ENCODE results near the gene GLIS1.

The GLIS1 gene

DNA sequence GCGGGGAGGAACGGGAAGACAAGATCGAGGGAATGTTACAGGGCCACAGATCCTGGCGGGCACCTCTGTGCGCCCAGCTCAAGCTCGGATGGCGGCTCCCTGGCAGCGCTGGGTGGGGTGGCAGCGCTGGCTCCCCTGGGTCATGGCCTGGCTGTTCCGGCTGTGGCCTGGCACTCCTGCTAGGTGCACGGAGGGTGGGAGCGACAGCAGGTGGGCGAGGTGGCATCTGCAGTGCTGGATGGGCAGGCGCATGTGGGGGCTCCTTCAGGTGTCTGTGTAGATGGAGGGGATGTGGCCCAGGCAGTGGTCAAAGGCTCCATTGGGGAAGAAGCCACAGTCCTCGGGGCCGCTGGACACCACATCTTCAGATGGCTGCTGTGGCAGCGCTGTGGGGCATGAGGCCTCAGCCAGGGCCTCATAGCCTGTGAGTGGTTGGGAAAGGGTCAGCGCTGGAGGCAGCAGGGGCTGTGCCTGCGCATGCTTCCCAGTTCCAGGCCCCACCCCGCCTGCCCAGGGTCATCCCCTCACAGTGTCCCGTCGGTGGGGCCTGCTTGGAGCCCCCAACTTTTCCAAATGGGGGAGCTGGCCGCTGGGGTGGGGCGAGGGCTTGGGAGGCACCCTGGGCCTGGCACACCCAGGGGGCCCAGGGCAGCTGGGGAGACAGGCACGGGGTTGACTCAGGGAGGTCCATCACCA lies 232.5 kb downstream of the GLIS1 start:
- no peak for DNase-seq

DNA sequence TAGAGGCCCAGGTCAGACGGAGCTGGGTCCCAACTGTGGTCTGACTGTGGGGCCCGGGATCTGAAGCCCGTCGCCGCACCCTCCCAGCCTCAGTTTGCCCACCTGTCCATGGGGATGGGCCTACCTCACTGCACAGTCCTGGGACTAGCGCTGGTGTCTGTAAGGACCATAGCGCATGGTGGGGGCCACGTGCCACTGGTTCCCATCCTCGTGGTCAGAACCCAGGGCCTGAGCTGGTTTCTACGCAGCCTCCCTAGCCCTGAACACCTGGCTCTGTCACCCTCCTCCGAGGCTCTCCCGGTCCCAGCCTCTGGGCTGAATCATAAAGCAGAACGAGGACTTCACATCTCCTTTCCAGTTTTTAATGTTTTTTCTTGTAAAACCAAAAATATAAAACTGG lies 233.1 kb downstream of the GLIS1 start:
- no peak for DNase-seq

DNA sequence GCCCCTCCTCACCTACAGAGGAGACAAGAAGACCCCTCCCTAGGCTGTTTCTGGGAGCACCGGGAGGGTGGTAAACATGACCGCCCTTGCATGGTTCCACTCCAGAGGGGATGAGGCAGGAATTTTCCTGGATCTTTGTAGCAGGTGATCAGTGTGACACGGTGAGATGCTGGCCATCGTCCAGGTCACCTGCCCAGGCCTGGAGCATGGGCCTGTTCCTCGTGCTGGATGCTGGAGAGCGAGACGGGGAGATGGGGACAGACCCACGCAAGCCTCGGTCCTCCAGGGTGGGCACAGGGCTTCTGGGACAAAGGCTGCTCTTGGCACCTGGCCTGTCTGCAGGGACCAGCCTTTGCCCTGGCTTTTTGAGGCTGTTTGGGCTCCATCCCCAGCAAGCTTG lies 233.6 kb downstream of the GLIS1 start:
- DNase-seq, result no peak

DNA sequence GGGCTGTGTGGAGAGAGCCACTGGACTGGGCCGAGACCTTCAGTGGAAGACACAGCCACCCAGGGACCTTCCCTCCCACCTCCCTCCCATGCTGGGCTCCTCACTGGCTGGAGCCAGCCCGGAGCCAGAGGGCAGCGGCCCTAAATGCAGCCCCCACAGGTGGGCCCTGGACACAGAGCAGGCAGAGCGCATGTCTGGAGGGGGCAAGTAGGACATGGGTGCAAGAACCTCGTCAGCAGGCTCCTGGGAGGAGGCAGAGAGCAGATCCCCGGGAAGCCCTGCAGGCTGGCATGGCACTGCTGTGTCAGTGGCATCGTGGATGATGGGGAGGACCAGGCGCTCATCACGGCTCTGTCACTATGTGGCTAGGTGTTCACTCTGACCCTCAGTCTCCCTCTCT lies 234.1 kb downstream of the GLIS1 start:
- no peak for DNase-seq

DNA sequence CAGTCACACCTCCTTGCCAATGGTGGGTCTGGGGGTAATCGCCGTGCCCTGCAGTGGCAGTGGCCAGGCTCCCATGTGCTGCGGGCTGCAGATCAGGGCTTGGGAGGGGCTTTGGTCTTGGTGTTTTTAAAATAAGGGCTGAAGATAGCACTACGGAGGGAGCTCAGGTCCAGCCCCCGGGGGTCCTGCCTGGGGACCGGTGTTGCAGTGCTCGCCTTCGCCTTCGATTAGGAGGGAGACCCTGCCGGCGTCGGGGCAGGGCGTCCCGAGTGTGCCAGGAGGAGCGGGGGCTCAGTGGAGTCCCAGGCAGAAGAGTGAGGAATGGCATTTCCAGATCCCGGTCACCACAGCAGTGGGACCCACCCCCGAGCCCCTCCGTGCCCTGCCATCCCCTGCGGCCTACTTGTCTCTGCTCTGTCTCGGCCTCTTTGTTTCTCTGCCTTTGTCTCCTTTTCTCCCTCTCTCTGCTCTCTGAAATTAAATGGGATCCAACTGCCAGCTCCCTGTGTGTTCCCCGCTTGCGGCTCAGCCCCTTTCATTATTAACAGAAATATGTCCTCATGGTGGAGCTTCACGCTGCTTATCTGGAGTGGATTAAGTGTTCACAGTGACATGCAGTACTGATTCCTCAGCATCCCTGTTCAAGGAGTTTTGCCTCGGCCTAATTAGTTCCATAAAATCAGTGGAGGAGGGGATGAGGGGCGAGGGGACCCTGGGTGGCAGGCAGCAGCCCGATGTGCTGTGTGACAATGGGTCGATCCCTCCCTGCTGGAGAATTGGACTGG lies 235.3 kb downstream of the GLIS1 start:
- DNase-seq, result no peak

DNA sequence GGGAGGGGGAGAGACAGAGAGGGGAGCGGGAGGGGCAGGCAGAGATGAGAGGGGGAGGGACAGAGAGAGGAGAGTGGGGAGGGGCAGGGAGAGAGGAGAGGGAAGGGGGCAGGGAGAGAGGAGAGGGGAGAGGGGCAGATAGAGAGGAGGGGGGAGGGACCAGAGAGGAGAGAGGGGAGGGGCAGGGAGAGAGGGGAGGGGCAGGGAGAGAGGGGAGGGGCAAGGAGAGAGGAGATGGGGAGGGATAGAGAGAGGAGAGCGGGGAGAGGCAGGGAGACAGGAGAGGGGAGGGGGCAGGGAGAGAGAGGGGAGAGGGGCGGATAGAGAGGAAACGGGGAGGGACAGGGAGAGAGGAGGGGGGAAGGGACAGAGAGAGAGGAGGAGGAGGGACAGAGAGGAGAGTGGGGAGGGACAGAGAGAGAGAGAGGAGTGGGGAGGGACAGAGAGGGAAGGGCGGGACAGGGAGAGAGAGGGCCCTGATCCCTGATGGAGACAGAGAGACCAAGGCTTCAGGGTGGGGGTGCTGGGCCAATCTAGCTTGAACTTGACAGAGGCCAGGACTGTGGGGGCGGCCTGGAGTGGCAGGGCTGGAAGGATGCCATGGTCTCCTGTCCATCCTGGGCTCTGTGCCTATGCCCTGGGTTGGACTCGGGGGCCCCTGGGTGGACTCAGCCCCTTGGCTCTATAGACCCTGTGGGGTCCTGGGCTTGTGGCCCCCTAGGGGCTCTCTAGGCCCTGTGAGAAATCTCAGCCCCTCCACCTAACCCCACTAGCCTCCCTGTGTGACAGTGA lies 236.1 kb downstream of the GLIS1 start:
- DNase-seq, result no peak

DNA sequence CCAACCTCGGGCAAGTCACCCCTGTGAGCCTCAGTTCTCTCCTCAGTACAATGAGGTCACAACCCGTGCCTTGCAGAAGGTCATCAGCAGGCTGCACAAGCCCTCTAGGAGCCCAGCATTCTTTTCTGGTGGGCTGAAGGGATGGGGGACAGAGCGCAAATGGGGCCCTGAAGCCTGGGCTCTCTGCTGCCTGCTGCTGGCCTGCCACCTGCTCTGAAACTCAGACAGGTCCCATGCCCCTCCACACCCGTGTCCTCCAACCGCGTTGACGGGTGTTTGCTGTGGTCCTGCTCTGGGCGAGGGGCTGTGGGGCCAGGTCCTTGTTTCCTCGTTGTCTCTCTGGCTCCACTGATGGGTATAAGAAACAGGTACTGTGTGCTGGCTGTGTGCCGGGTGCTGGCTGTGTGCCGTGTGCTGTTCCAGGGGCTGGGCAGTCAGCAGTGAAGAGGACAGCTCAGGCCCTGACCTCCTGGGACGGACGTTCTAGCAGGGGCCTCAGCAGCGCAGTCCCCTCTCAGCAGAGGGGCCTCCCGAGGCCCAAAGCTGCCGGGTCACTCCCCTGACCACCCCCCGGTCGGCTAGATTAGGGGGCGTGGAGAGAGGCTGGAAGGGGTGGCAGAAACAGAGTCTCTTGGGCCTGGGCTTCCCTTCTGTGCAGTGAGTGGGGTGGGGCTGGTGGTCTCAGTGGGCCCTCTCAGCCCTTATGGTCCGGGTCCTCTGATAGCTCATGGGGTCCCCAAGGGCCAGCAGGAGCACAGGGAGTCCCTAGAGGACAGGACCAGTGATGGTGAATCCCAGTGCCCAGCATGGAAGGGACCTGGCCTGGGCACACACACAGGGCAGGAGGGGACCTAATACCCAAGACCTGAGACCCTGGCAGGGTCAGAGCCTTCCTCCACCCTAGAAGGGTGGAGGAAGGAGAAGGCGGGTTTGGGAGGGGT lies 237.6 kb downstream of the GLIS1 start:
- DNase-seq, result no peak

DNA sequence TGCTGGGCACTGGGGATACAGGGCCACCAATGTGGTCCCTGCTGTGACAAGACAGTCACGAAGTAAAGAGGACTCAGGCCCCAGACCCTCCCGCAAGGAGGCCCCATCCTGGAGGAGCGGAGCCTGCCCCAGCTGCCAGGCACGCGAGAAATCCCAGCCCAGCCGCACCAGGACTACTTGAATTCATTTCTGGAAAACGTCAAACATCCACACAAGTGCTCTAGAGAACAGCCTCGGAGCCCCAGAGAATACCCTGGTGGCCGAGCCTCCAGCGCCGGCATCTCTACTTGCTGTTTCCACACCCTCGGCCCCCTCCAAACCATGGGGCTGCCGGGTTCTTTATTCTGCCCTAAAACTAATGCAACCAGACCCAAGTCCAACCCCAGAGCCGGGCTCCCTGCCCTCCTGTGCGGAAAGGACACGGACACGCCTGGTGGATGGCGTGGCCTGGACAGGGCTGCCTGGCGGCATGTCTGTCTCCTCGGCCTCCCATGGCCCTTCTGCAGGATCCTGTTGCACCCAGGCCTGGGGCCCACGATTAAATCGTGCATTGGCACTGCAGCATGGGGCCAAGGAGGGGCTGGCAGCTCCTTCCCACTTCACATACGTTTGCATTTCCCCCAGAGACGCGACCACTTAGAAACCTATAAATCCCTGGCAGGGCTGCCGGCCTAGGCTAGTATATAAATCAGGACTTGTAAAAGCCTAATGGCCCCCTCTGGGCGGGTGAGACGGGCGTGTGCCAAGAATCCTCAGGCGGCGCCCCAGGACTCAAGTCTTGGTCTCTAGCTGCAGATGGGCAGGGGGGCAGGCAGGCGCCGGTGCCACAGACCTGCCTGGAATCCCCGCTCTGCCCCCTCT lies 238.5 kb downstream of the GLIS1 start:
- no peak for DNase-seq

DNA sequence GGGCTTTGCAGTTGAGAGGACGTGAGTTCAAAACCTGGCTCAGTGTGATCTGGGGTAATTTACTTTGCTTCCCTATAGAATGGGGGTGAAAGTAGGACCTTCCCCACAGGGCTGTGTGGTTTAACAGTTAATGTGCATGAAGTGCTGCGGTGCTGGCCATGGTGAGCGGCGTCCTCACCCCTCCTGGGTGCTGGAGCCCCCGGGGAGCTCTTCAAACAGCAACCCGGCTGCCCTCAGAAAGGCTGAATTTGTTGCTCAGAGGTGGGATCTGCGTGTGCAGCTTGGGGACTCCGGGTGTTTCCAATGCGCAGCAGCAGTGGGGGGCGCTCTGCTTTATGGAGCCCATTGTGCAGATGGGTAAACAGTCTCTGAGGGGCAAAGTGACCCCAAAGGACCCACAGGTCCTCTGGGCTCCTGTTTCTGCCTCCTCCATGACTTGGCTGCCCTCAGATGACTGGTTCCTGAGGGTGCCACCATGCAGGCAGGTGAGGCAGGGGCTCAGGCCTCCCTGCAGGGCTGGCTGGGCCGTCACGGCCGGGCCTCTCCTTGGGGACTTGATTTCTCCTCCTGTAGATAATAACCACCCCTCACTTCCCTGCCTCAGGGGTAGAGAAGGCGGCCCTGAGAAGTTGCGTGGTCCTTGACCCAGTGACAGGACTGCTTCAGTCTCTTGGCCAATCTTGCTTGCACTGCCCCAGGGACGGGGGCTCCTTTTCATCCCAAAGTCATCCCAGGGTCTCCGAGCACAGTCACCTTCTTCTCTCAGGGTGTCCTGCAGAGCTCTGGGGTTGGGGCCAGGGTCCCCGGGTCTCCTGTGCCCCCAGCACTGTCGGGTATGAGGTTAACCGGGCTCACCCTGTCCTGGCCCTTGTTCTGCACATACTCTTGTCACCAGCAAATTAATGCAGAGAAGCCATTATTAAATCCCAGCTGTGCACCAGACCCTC lies 239.4 kb downstream of the GLIS1 start:
- no peak for DNase-seq

DNA sequence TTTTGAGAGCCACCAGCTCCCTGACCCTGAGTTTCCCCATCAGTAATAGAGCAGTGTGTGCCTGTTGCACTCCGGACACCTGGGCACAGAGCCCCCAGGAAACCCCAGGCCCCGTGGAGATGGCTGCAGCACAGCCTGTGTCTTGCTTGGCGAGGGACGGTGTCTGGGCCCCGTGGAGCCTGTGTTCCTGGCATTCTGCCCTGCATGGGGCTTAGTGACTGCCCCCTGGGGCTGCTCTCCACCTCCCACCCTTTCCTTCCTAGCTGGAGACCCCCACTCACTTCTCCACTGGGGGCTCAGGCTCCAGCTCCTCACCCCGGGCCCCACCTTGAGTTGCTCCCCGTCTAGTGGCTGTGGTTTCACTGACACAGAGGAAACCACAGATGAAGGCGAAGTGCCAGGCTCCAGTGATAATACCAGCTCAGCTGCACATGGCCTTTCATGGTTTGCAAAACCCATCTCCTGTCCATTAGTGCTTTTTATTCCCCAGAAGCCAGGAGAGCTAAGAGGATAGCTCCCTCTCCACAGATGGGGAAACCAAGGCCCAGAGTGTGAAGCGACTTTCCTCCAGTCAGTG lies 240.3 kb downstream of the GLIS1 start:
- DNase-seq, result no peak

DNA sequence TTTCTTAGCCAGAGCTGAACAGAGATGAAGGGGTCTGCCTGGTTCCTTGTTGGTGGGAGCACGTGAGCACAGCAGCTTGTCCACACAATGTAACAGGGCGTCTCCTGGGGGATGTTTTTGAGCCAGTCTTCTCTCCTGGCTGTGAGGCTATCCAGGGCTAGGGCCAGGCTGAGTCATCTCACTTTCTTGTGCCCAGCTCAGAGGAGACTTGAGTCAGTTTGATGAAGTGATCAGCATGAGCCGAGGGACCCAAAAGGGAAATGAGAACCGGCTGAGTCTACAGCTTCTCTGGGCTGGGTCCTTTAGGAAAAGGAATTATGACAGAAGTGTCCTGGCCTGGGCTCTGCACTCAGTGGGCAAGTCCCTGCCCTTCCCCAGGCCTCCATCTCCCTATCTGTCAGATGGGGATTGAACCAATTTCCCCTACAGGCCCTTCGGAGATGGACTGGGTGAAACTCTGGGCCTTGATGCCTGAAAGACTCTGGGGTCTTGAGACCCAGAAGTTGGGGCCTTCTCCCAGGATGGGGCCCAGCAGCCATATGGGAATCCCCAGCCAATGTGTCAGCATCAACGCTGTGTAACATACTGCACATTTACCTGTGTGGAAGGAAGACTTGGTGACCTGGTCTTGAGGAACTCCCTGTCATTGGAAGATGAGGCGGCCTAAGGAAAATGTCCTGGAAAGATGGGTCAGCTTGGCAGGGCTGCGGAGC lies 243.2 kb downstream of the GLIS1 start:
- DNase-seq, result no peak

DNA sequence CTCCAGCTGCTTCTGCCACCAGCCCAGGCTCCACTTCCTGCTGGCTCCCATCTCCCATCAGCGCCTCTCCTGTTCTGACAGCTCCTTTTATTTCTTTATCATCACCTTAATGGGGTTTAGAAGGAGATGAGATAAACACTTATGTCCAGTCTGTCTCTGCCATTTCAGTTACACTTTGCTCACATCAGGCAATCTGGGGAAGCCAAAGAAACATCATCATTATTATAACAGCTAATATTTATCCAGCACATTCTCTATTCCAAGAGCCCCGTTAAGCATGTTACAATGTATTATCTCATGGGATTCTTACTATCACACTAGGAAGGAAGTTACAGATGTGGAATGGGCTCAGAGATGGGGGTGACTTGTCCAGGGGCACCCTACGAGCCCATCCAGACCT lies 248.6 kb downstream of the GLIS1 start:
- DNase-seq, result no peak

DNA sequence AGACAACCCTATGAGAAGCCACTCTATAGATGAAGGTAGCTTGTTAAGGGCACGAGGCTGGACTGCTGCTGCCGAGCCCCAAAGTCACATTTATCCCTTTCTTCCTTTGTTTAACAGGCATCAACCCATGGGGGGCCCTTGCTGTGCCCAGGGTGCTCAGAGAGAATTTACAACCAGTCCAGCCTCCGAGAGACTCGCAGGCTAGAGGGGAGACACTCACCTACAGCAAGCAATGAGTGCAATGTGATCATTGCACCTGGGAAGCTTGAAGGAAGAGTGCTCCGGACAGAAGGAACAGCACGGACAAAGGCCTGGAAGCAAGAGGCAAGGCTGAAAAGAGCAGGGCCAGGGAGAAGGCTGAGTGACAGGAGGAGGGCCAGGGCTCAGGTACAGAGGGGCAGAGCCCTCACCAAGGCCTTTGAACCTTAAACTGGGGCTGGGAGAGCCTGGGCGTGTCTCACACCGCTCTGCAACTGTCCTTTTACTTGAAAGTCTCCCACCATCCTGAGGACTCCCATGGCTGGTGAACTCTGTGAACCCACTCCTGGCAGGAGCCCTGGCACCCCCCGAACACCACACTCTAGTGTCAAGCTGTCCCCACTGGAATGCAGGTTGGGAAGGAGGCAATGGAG lies 252.5 kb downstream of the GLIS1 start:
- DNase-seq, result no peak

DNA sequence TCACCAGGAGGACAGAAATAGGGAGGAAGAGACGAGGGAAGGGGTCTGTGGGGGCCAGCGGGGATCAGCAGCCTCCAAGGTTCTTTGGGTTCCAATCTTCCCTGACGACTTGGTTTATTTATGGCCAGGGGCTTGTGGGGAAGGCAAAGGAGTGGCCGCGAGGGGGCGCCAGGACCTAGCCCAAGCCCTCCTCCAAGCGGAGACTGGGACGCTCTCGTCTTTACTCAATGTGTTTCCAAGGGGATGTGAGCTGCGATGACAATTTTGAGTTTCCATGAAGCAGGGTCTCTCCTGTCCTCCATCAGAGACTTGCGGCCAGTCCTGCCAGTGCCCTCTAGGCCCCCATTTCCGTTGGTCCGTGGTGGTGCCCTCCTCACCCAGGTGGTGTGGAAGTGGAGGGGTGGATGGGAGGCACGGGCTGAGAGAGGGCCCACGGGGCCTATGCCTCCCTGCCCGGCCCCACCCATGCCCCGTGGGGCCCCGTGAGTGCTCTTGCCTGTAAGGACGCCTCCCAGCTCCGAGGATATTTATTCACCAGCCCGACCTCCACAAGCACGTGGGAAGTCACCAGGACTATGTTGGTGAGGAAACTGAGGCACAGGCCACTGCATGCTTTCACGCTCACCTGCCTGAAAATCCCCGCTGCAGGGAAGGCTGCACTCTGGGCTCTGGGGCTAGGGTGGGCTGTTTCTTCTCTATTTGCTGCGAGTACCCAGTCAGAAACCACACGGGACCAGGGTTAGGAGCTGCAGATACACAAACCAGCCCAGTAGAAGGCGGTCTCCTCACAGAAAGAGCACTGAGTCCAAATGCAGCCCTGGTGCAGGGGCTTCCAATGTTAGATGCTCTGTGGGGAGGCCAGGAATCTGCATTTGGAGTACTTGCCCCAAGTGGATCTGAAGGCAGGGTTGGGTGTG lies 253.2 kb downstream of the GLIS1 start:
- peak in 12 of 14 donors; percentile 1 to 78 (median 27) for DNase-seq

DNA sequence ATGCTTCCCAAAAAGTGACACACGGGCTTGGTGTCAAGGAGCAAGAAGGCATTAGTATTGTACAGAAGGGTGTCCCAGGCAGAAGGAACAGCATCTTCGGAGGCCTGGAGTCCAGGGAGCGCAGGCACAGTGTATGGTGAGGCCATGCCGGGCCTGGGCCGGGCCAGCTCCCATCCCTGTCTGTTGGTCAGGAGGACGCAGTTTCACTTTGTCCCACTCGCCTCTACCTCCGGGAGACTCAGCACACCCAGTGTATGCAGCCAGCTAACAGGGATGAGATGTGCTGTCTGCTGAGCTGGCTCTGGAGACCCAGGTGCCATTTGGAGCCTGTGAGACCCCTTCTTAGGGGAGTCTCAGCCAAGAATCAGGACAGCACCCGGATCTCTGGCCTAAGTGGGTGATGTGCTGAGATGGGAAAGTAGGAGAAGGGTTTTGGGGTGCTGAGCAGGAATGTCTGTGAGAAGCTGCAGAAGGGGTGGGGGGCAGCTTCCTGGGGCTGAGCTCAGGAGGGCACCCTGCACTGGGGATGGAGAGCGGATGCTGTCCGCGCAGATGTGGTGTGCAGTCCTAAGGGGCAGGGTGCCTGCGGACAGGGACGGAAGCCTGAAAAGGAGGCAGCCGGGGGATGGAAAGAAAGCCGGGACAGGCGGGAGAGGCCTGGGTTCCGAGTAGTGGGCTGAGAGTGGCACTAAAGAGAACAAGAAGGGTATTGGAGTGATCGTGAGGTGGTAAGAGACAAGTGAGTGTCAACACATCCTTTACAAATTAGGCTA lies 254.1 kb downstream of the GLIS1 start:
- no peak for DNase-seq

DNA sequence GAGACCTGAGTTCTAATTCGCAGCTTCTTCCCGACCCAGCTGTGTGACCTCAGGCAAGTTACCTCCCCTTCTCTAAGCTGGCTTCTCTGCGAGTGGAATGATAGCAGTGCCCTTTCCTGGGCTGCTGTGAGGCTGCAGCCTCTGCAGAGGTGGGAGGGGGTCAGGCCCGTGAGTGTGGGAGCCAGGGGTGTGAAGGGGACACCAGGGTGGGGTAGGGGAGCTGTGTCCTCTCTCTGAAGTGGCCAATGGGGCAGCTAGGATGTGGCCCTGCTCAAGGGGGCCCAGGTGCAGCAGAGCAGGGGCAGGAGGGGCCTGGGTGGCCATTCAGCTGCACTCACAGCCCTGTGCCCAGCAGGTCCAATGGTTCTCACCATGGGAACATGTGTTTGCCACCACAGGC lies 255.3 kb downstream of the GLIS1 start:
- DNase-seq, result no peak

DNA sequence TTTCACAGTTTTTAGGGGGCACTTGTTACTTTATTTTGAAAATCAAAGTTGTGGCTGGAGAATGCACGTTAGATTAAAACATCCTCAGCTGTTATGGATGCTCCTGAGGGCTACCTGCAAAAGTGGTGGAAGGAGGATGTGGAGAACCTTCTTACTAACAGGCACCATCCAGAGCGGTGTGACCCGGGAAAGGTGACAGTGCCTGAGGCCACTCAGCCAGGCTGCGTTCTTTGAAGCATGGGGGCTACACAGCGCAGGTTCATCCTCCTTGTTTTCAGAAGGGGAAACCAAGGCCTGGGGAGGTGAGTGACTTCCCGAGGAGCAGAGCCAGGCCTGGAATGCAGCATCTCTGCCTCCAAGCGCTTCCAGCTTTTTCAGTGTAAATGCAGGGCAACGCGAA lies 255.8 kb downstream of the GLIS1 start:
- DNase-seq, result no peak
